H7 (cell line): ENCODE measurements around the gene PIBF1. TPM values are rescaled to one million over a fixed set of nuclear protein-coding genes. Genes with fewer than 3 reads are reported as not detected.
"Not testable (repeated sequence)": the region's sequence is repeated elsewhere in the genome, so short reads cannot be mapped to it uniquely, and the experiment has no call there.

Experiments
- DNase-seq: peaks from one replicate; pipeline ENCODE4 v3.0.0; 2012
- H3K27me3 ChIP-seq: 2 replicates; pipeline ENCODE4 v1.6.0; 2011; ENCODE audit warnings: mild to moderate bottlenecking, low read length; ENCODE audit not compliant: control insufficient read depth, insufficient read depth
- H3K36me3 ChIP-seq: replicated peaks from 2 replicates; pipeline ENCODE4 v1.5.1; 2011; ENCODE audit warnings: low read length; ENCODE audit not compliant: control insufficient read depth, insufficient read depth
- H3K4me3 ChIP-seq: 2 replicates; pipeline ENCODE4 v1.5.1; 2011; ENCODE audit warnings: low read depth, mild to moderate bottlenecking, control low read depth, low read length, moderate library complexity; ENCODE audit not compliant: insufficient read depth
- total RNA-seq: library from RNA; depleted of rRNA; stranded (reverse); fragments of >200 nt; shearing (Covaris generic); gene quantifications from 2 replicates; pipeline ENCODE4 v1.2.3, GENCODE V29; 2014

Gene PIBF1
- total RNA-seq, 1 experiment from 2014 or later, result 5.9 TPM

DNA sequence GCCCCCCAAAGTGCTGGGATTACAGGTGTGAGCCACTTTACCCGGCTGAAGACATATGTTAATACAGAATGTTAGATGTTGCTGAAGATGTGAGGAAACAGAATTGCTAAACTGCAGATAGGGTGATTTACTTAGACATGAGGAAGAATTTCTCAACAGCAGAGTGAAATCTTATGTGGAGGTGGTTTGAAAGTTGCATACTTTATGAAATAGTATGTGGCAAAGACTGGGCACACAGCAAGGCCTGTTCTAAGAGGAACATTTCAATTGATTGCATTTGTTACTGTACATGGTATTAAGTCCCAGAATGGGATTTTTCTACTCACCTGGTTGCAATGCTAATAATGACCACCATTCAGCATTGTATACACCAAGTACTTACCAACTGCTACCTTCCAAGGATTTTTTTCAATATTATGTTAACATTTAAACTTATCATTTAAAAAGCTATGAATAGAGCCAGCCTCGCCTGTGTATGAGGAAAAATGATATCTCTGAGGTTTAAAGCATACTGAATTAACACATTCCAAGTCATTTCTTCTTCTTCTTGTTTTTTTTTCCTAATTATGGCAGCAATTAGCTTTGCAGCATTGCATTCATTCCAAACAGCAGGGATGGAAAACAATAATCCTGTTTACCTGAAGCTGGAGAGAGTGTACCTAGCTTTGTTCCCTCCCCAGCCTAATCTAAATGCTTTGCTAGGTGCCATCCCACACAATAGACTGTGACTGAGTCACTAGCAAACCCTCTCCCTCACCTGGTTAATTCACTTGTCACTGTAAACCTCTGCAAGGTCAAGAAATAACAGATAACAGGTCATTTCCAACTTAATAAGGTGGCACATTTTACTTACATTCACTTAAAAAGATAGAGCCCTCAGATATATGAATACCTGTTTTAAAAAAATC, 257.5 kb downstream of the PIBF1 start:
- H3K4me3 ChIP-seq, result no peak overlapping the region
- no peaks in the 10 kb centered on the region for H3K36me3 ChIP-seq
- peaks cover 2% of the 10 kb centered on the region; the same call in 1 of the 2 replicates for H3K27me3 ChIP-seq
- peak; percentile 39 for DNase-seq

DNA sequence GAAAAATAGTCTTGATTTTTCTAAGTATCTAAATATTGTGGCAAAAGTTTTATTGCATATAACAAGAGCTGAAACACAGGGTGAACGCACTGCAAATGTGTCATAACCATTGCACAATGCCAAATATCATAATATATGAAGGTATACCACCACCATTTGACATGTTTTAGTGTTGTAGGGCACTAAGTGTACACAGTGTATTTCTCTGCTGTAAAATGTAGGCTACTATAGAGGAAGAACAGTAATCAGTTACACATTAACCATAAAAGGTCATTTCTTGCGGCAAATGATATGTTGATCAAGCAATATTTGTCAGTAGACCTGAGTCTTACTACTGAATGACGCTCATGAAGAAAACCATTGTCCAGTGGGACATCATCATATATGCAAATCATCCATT, 258.6 kb downstream of the PIBF1 start:
- H3K27me3 ChIP-seq, result peaks cover 2% of the 10 kb centered on the region; the same call in 1 of the 2 replicates
- H3K4me3 ChIP-seq, result no peak overlapping the region
- no peaks in the 10 kb centered on the region for H3K36me3 ChIP-seq
- DNase-seq, result no peak

DNA sequence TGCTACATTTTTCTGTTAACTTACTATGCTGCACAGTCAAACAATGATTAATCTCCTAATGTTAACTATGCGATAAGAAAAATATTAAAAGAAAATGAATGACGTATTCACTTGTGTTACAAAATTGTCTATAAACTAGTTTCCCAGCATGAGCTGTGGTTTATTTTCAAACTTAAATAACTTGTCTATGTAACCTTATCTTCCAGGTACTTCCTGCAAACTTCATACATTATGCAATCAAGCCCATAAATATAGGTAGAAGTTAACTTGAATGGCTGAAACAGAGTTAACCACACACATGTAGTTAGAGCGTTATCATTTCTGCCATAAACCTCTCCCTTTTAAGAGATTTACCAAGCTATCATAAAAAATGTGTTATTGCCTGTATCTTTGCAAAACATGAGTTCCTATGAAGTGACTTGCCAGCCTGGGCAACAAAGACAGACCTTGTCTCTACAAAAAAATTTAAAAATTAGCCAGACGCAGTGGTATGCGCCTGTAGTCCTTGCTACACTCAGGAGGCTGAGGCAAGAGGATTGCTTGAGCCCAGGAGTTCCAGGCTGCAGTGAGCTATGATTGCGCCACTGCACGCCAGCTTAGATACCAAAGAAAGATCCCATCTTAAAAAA, 259.1 kb downstream of the PIBF1 start:
- no peak overlapping the region for H3K4me3 ChIP-seq
- no peaks in the 10 kb centered on the region for H3K36me3 ChIP-seq
- H3K27me3 ChIP-seq, result peaks cover 2% of the 10 kb centered on the region; the same call in 1 of the 2 replicates
- no peak for DNase-seq

DNA sequence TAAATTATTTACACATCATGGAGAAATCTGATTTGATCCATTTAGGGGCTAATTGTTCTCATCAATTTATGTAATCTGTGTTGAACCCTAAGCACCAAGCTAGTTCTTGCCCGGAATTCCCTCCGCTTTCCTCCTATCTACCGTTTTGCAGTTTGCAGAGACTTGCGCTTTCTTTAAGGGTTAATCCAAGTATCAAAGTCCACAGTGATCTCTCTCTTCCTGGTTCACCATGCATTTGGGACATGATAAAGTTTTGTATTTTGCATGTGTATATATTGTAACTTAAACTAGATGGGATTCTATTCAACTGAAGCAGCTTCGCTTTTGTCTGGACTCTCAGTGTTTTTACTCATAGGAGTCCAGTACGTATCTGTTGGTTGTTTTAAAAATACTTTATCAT, 263.1 kb downstream of the PIBF1 start:
- Histone ChIP-seq H3K36me3 (no peaks in the 10 kb centered on the region), H3K27me3 (no peaks in the 10 kb centered on the region), H3K4me3 (no peak overlapping the region)
- no peak for DNase-seq

DNA sequence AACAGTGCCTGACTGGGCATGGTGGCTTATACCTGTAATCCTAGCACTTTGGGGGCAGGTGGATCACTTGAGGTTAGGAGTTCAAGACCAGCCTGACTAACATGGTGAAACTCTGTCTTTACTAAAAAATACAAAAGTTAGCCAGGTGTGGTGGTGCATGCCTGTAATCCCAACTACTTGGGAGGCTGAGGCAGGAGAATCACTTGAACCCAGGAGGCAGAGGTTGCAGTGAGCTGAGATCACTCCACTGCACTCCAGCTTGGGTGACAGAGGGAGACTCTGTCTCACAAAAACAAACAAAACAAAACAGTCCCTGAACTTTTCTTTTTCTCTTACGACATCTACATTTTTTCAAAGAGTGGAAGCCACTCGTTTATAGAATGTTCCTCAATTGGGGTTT, 266.7 kb downstream of the PIBF1 start:
- not testable (repeated sequence) for H3K36me3 ChIP-seq, H3K27me3 ChIP-seq, H3K4me3 ChIP-seq, DNase-seq

DNA sequence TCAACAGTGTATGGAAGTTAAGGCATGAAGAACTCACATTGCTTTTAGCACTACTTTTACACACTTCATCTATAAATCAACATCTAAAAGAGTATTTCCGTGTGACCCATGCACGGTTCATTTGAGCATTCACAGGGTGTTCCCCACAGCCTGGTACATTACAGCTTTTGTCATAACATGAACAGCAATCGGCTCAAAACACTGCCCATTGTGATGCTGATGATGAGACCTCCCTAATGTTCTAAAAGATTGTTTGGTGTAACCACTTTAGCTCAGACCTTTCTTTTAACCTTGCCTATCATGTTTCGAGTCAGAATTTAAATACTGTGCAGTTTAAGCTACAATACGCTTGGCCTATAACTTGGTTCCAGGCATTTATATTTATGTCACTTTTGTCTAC, 272.8 kb downstream of the PIBF1 start:
- H3K36me3 ChIP-seq, result no peaks in the 10 kb centered on the region
- no peak for DNase-seq
- H3K27me3 ChIP-seq, result peaks cover 20% of the 10 kb centered on the region
- H3K4me3 ChIP-seq, result no peak overlapping the region

DNA sequence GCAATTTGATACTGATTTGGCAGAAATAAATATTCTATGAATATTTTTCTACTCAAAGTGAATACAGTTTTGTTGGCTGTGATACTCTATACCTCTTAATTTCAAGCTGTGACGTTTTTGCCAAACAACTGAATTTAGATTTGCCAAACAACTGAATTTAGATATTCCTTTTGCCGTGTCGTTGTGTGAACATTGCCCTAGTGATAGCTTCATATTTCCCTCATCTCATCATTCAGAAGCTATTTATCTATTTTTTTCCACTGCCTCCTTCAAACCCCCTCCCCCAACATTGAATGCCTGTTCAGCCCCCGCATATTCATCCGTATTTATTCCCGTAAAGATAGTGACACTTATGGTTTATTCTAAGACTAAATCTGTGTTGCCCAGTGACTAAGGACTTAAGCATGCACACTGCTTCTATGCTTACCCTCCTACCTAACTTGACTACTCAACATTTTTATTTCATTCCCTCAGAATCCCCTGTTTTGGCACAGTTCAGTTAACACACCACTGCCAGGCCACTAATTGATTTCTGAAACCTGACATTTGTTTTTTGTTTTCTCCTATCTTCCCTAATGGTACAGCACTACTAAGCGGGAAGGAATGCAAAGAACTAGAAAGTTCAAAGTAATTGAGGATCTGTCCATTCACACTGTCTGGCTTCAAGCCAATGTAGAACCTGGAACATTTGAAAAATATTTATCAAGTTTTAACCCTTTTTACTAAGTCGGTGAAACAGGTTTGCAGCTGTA, 274.1 kb downstream of the PIBF1 start:
- Histone ChIP-seq H3K27me3 (peaks cover 33% of the 10 kb centered on the region), H3K4me3 (no peak overlapping the region), H3K36me3 (no peaks in the 10 kb centered on the region)
- no peak for DNase-seq

DNA sequence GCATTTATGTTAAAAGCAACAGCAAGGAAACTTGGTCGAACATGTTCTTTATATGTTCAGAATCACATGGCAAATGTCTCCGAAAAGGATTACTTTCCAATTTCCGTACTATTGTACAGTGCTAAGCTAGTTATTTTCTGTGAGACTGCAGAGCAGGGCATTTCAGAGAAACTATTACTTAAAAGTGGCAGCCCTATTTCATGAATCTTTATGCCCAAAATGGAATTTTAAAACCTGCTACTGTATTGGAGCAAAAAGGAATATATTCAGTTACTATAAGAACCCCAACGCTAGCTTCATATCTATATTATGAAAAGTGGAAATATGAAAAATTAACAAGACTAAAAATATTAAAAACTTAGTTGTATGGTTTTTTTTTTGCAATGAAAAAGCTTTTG, 274.6 kb downstream of the PIBF1 start:
- Histone ChIP-seq H3K36me3 (no peaks in the 10 kb centered on the region), H3K27me3 (peaks cover 38% of the 10 kb centered on the region), H3K4me3 (no peak overlapping the region)
- no peak for DNase-seq

DNA sequence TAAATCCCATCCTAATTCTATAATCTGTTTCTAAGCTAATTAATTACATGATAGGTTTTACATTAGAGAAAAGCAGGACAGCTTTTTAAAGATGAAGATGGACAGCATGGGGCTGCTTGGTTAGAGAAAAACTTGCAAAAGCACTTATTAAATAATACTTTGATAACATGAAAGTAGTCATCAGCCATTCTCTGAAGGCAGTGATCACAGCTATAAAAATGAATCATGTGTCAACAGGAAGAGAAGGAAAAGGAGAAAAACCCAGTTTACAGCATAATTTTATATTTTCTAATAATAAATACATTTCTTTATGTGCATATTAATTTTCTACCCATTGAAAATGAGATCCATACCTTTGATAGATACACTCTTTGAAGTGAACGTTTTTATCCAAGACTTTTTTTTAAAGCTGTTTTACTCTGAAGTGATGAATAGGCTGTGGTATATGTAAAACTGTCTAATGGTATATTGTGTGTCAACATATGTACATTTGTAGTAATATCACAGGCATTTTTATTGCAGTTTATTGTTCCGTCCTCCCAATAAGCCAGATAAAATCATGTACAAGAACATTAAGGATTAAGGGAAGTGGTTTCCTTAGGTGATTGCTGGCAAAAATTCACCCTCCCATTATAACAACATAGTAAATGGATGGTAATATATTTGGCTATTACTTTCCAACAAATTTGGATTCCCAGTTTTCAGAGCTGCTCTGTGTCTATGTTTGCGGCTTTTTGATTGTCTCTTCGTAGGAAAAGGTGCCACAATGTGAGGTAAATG, 275.5 kb downstream of the PIBF1 start:
- peaks cover 46% of the 10 kb centered on the region for H3K27me3 ChIP-seq
- no peak overlapping the region for H3K4me3 ChIP-seq
- DNase-seq, result no peak
- no peaks in the 10 kb centered on the region; the same call in 1 of the 2 replicates for H3K36me3 ChIP-seq

DNA sequence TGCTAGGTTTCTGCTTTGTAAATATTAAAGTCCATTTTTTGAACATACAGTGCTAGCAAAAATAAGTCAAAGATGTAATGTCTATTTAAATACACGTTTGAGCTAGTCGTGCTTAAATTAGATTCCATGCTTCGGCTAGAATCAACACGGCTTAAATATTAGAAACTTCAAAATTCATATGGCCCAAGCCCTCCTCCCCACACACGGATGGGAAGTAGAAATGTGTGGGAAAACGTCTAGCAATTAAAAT, 276.1 kb downstream of the PIBF1 start:
- peaks cover 46% of the 10 kb centered on the region for H3K27me3 ChIP-seq
- H3K4me3 ChIP-seq, result no peak overlapping the region; the same call in 1 of the 2 replicates

DNA sequence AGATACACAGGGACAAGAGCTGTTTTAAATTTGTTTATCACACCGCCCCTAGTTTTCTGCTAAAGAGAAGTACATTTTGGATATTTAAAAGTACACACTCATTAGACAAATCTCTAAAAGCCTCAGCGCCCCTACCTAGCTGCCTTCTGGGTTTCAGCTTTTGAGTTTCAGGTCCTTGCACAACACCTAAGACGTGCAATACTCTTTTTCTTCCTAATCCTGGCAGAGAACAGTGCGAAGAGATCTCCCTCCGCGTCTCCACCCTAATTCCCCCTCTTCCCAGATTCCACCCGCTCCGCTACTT, 276.5 kb downstream of the PIBF1 start:
- DNase-seq, result no peak
- Histone ChIP-seq H3K4me3 (peak overlapping the region; percentile 49), H3K36me3 (no peaks in the 10 kb centered on the region; the same call in 1 of the 2 replicates), H3K27me3 (peaks cover 46% of the 10 kb centered on the region)

More for the DNA sequence above, 276.1 kb downstream of the PIBF1 start:
- DNase-seq, result no peak
- no peaks in the 10 kb centered on the region; the same call in 1 of the 2 replicates for H3K36me3 ChIP-seq

DNA sequence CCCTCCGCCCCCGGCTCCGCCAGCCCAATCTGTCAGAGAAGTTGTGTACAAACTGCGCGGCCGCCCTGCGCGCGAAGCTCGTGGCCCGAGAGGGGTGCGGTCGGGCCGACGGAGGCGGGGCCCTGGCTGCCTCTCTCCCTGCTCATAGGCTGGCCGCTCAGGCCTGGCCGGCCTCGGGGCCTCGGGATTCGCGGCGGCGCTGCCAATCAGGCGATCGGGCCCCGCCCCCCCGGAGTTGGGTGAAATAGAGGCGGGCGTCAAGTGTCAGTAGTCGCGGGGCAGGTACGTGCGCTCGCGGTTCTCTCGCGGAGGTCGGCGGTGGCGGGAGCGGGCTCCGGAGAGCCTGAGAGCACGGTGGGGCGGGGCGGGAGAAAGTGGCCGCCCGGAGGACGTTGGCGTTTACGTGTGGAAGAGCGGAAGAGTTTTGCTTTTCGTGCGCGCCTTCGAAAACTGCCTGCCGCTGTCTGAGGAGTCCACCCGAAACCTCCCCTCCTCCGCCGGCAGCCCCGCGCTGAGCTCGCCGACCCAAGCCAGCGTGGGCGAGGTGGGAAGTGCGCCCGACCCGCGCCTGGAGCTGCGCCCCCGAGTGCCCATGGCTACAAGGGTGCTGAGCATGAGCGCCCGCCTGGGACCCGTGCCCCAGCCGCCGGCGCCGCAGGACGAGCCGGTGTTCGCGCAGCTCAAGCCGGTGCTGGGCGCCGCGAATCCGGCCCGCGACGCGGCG, 277.0 kb downstream of the PIBF1 start, which contains the start of gene KLF5:
Gene KLF5, plus strand, starts transcription at position 270 of the 724 bp plus-strand sequence. Its CDS starts 323 bp downstream, at position 593.
- Histone ChIP-seq H3K4me3 (peak within 1 kb of the TSS; percentile 71), H3K36me3 (no peaks in the 10 kb centered on the region; the same call in 1 of the 2 replicates), H3K27me3 (peaks cover 46% of the 10 kb centered on the region)
- peak; percentile 99 for DNase-seq

DNA sequence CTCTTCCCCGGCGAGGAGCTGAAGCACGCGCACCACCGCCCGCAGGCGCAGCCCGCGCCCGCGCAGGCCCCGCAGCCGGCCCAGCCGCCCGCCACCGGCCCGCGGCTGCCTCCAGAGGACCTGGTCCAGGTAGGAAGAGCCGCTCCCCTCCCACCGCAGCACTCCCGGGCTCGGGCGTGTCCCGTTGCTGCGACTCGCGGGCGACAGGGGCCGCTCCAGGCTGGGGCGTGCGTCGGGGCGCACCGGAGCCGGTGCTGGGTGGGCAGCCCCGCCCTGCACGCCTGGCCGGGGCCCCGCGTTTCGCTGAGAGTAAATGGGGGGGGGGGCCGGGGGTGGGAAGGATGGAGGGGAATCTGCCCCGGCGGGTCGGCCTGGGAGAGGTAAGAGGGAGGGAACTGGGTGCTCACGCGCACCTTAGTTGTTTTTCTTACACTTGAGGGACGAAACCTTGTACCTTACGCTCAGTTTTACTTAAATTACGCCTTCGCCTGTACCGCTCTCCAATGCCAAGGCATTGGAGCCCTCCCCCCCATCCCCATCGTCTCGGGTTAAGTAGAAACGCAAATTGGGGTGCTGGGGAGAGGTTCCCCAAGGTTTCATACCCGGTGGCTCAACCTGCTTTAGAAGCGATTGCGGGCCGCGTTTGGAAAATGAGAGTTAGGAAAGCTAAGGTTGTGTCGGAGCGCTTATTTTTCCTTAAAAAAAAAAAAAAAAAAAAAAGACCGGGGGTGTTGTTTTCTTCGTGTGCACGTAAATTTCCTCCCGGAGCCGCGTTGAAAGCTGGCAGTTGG, 277.7 kb downstream of the PIBF1 start:
- peak; percentile 89 for DNase-seq
- peaks cover 46% of the 10 kb centered on the region for H3K27me3 ChIP-seq
- peak overlapping the region; percentile 71 for H3K4me3 ChIP-seq
- H3K36me3 ChIP-seq, result no peaks in the 10 kb centered on the region; the same call in 1 of the 2 replicates
